ENCODE measurements around the gene PIH1D1. TPM values are rescaled to one million over a fixed set of nuclear protein-coding genes. Genes with fewer than 3 reads are reported as not detected.
"Not testable (repeated sequence)": the region's sequence is repeated elsewhere in the genome, so short reads cannot be mapped to it uniquely, and the experiment has no call there.

PIH1D1 gene
- total RNA-seq, 4 donors from 2014 or later: 79.6 to 144 (median 118) TPM

DNA sequence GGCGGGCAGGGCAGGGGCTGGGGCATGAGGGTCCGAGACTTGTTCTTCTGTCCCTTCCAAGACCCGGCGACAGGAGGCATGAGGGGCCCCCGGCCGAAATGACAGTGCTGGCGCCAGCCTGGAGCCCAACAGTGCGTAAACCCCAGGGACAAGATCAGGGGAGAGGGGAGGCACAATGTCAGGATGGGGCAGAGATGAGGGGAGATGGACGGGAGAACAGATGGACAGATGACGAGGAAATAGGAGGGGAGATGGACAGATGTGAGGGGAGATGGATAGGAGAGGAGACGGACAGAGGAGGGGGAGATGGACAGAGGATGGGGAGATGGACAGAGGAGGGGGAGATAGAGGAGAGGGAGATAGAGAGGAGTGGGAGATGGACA, 22.9 kb upstream of the PIH1D1 start:
- 10 to 11% methylated on average over 11 of the region's 11 CpGs for WGBS, 2 donors
- DNase-seq (ENCODE audit: low spot score in 2 of 2): no peak
- intact Hi-C loops (cut with DNase I; ENCODE audit: low total_unique reads): no loop called here
- peak overlapping the region; percentile 73 for H3K4me3 ChIP-seq (ENCODE audit: low read depth, poor library complexity, severe bottlenecking)
- no peak for TF ChIP-seq POLR2A (IDR thresholded peaks at IDR 0.05)
- TF ChIP-seq, protein P1, sequence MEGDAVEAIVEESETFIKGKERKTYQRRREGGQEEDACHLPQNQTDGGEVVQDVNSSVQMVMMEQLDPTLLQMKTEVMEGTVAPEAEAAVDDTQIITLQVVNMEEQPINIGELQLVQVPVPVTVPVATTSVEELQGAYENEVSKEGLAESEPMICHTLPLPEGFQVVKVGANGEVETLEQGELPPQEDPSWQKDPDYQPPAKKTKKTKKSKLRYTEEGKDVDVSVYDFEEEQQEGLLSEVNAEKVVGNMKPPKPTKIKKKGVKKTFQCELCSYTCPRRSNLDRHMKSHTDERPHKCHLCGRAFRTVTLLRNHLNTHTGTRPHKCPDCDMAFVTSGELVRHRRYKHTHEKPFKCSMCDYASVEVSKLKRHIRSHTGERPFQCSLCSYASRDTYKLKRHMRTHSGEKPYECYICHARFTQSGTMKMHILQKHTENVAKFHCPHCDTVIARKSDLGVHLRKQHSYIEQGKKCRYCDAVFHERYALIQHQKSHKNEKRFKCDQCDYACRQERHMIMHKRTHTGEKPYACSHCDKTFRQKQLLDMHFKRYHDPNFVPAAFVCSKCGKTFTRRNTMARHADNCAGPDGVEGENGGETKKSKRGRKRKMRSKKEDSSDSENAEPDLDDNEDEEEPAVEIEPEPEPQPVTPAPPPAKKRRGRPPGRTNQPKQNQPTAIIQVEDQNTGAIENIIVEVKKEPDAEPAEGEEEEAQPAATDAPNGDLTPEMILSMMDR (IDR thresholded peaks at IDR 0.05): no peak

DNA sequence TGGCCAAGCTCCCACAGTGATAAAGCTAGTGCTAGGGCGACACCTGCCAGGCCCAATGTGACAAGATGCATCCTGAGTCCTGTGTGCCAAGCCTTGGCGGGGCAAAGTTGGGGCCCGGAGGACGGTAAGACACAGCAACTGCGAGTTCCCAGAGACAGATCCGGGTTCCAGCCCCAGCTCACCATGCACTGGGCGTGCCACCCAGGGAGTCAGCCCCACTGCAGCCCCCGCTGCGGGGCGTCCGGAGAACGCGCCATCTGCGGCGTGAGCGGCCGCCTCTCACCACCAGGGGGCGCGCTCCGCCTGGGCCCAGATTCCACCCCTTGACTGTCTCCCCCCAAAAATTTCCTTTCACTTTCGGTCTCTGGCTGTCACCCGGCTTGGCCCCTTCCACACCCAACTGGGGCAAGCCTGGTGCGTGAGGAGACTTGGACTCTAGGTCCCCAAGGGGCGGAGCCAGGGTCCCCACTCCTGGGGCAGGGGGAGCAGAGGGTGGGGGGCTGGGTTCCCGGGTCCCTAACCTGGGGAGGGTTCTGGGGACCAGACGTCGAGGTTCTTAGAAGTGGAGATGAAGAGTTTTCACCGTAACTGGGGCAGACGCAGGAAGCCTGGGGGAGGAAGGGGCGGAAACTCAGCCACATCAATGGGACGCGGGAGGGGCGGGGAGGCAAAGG, 22.4 kb upstream of the PIH1D1 start, which contains the start of gene FLT3LG:
FLT3LG (plus strand) TSS at position 348 of the 674 bp plus-strand sequence. CDS start 425 bp downstream, outside the sequence.
- peak in 1 of 2 donors; percentile 95 for DNase-seq (ENCODE audit: low spot score in 2 of 2)
- peak within 1 kb of the TSS; percentile 73 for H3K4me3 ChIP-seq (ENCODE audit: low read depth, poor library complexity, severe bottlenecking)
- TF ChIP-seq, protein P1 (IDR thresholded peaks at IDR 0.05): peak in 1 of 3 donors; percentile 87
- TF ChIP-seq POLR2A (IDR thresholded peaks at IDR 0.05): no peak
- intact Hi-C loops (cut with DNase I; ENCODE audit: low total_unique reads): no loop called here
- WGBS, 2 donors: 0 to 2% methylated on average over 21 to 30 of the region's 33 CpGs

DNA sequence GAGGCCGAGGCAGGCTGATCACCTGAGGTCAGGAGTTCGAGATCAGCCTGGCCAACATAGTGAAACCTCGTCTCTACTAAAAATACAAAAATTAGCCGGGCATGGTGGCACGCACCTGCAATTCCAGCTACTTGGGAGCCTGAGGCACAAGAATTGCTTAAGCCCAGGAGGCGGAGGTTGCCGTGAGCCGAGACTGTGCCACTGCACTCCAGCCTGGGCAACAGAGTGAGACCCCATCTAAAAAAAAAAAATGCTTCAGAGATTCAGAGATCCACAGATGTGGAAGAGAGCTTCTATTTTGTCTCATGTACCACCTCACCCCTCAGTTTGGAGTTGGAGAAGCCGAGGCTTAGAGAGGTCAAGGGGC, 21.9 kb upstream of the PIH1D1 start:
- intact Hi-C loops (cut with DNase I; ENCODE audit: low total_unique reads); DNase-seq (ENCODE audit: low spot score in 2 of 2): not testable (repeated sequence)
- 57 to 65% methylated on average over 9 of the region's 9 CpGs for WGBS, 2 donors
- H3K4me3 ChIP-seq (ENCODE audit: low read depth, poor library complexity, severe bottlenecking): peak overlapping the region; percentile 73

DNA sequence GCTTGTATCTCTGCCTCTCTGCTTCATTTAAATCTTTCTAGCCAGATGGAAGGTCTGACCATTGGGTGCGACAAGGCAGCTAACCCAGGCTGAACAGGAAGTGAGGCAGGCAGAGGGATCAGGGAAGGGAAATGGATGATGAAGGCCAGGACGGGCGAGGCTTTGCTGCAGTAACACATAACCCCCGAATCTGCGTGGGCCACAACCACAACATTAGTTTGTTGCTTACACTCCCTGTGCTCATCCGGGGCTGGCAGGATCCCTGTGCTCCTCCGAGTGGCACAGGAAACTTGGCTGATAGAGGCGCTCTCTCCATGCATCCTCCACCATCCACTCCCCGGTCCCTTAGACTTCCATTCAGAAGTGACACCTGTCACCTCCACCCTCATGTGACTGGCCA, 21.3 kb upstream of the PIH1D1 start:
- 69 to 71% methylated on average over 9 of the region's 9 CpGs for WGBS, 2 donors
- no peak for DNase-seq (ENCODE audit: low spot score in 2 of 2)
- intact Hi-C loops (cut with DNase I; ENCODE audit: low total_unique reads): no loop called here
- H3K4me3 ChIP-seq (ENCODE audit: low read depth, poor library complexity, severe bottlenecking): no peak overlapping the region
- TF ChIP-seq, protein P1 (IDR thresholded peaks at IDR 0.05): no peak
- TF ChIP-seq POLR2A (IDR thresholded peaks at IDR 0.05): no peak

DNA sequence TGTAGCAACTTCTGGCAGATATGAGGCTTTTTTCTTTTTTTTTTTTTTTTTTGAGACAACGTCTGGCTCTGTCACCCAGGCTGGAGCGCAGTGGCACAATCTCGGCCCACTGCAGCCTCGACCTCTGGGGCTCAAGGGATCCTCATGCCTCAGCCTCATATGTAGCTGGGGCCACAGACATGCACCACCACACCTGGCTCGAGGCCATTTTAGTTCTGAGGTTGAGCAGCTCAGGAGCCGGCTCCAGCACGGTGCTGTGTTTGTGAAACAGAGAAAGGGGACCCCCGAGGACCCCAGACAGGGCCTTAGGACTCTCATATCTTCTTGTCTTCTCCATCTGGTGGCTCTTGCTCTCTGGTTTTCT, 19.0 kb upstream of the PIH1D1 start:
- no peak for DNase-seq (ENCODE audit: low spot score in 2 of 2)
- H3K4me3 ChIP-seq (ENCODE audit: low read depth, poor library complexity, severe bottlenecking): no peak overlapping the region
- TF ChIP-seq, protein P1 (IDR thresholded peaks at IDR 0.05): no peak
- no peak for TF ChIP-seq POLR2A (IDR thresholded peaks at IDR 0.05)
- intact Hi-C loops (cut with DNase I; ENCODE audit: low total_unique reads): no loop called here
- WGBS, 2 donors: 68 to 78% methylated on average over 8 of the region's 8 CpGs

DNA sequence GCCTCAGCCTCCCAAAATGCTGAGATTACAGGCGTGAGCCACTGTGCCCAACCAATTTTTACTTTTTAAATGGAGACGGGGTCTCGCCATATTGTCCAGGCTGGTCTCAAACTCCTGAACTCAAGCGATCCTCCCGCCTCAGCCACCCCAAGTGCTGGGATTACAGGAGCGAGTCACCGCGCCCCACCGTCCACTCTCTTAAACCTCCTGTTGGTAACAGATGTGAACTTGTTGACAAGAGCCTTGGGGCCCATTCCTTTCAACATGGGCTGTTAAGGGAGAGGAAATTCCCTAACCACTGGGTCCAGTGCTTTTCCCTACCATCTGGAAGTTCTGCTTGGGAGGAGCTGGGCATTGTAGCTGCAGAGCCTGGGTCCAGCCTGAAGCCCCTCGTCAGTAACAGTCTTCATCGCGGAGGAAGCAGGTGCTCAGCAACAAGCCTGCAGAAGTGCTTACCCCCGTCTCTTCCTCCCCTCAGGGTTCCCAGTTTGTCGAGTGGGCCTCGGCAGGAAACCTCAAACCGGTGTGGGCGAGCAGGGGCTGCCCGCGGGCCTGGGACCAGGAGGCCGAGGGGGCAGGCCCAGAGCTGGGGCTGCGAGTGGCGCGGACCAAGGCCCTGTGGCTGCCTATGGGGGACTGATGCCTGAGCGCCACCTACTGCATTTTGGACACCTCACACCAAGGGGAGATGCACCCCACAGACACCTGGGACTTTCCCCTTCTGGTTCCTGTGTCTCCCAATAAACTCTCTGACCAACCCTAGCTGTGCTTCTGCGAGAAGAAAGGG, 18.4 kb upstream of the PIH1D1 start:
- intact Hi-C loops (cut with DNase I; ENCODE audit: low total_unique reads): no loop called here
- no peak for DNase-seq (ENCODE audit: low spot score in 2 of 2)
- 68 to 80% methylated on average over 23 to 24 of the region's 25 CpGs for WGBS, 2 donors
- no peak for TF ChIP-seq POLR2A (IDR thresholded peaks at IDR 0.05)
- TF ChIP-seq, protein P1 (IDR thresholded peaks at IDR 0.05): no peak
- H3K4me3 ChIP-seq (ENCODE audit: low read depth, poor library complexity, severe bottlenecking): no peak overlapping the region
